GOT3 (cell line): ENCODE results near the gene MFSD1.

Experiments
- DNase-seq: peaks from one replicate; lab custom pipeline; 2025; ENCODE audit warnings: mixed read lengths; lab: John Stamatoyannopoulos, UW

MFSD1 gene

GRCh38 chr3:158819282-158819681, 17.4 kb downstream of the MFSD1 start:
- DNase-seq: no peak

GRCh38 chr3:158820521-158820920, 18.7 kb downstream of the MFSD1 start:
- DNase-seq: no peak

GRCh38 chr3:158821847-158822246, 20.0 kb downstream of the MFSD1 start:
- DNase-seq: no peak

GRCh38 chr3:158823426-158823825, 21.6 kb downstream of the MFSD1 start:
- no peak for DNase-seq

- DNase-seq: no peak
These were observed 25.9 kb downstream of the MFSD1 start for GRCh38 chr3:158827773-158828172.

GRCh38 chr3:158830391-158830790, 28.5 kb downstream of the MFSD1 start:
- no peak for DNase-seq

- no peak for DNase-seq
These were observed 30.0 kb downstream of the MFSD1 start for GRCh38 chr3:158831861-158832260.

GRCh38 chr3:158835631-158836030, 33.8 kb downstream of the MFSD1 start:
- DNase-seq: no peak

GRCh38 chr3:158836312-158836711, 34.5 kb downstream of the MFSD1 start:
- DNase-seq: no peak

GRCh38 chr3:158837240-158837639, 35.4 kb downstream of the MFSD1 start:
- no peak for DNase-seq

- DNase-seq: no peak
These were observed 38.1 kb downstream of the MFSD1 start for GRCh38 chr3:158839966-158840365.

- DNase-seq: no peak
These were observed 39.5 kb downstream of the MFSD1 start for GRCh38 chr3:158841387-158841786.

GRCh38 chr3:158842976-158843375, 41.1 kb downstream of the MFSD1 start:
- DNase-seq: no peak

GRCh38 chr3:158845765-158846350, 44.0 kb downstream of the MFSD1 start:
- DNase-seq: no peak

- no peak for DNase-seq
These were observed 45.1 kb downstream of the MFSD1 start for GRCh38 chr3:158846803-158847451.

GRCh38 chr3:158847452-158847821, 45.6 kb downstream of the MFSD1 start:
- DNase-seq: no peak

GRCh38 chr3:158847885-158848284, 46.0 kb downstream of the MFSD1 start:
- DNase-seq: no peak

GRCh38 chr3:158849757-158850156, 47.9 kb downstream of the MFSD1 start:
- DNase-seq: no peak

GRCh38 chr3:158859362-158859761, 57.5 kb downstream of the MFSD1 start:
- no peak for DNase-seq

GRCh38 chr3:158863247-158863646, 61.4 kb downstream of the MFSD1 start:
- no peak for DNase-seq

- DNase-seq: no peak
These were observed 62.6 kb downstream of the MFSD1 start for GRCh38 chr3:158864492-158864891.

GRCh38 chr3:158875700-158876099, 73.8 kb downstream of the MFSD1 start:
- no peak for DNase-seq
